Measurements from ENCODE around the gene BRIX1.

The BRIX1 gene

GRCh38 chr5:34915139-34915855 lies at the start of gene BRIX1, which contains the start of gene RAD1:
Gene BRIX1 (plus strand): TSS chr5:34915711. CDS start chr5:34915739, 28 bp downstream.
Gene RAD1 (minus strand): TSS chr5:34915504. CDS start chr5:34914892, 612 bp downstream.
- DNase-seq = peak; percentile 97

- no peak for DNase-seq
Observed at GRCh38 chr5:34866989-34867471, 48.5 kb upstream of the BRIX1 start.

DNA sequence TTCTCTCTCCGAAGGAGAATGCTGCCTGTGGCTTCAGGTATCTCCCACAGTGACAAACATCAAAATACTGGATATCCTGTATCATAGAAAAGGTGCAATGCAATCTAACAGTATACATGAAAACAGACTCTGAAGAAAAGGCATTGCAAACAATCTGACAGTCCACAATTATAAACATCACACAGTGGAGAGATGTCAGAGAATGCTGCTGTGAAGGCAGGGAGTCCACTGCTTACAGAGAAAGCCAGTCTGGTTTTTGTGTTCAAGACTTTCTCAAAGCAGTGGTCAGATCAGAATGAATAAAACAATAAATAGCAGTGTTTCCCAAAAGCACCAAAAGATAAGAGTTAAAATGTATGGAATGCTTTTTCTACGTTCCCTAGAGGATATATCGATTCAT lies 47.9 kb upstream of the BRIX1 start:
- no peak for DNase-seq

DNA sequence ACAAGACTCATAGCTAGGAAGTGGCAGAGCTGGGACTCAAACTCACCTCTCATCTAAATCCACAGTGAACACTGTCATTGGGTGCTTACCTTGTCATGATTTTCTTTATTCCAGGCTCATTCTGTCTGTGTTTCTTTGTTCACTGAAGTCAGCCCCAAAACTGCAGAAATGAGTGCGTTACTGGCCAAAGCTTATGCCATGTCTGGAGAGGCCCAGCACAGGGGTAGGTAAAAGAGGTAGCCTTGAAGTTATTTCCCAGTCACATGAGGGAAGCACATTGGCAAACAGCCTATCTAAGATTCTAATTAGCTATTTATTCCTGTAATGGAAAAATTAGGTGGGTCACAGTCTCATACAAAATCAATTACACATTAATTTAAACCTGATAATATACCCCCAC lies 46.7 kb upstream of the BRIX1 start:
- no peak for DNase-seq

DNA sequence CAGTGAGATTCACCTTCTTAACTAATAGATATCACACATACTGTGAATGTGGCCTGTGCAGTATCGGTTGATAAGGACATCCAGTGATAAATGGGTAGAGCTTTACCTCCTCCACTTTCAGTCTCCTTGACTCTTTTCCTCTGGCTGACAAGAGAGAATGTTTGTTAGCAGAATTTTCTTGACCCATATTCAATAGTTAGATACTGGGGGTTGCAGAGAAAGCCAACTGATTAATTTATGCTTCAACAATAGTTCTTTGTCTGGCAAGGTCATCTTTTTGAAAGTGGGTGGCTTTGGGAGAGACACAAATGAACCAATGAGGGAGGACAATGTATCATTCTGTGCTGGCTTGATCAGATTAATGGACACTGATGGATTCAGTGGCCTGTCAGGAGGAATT lies 46.3 kb upstream of the BRIX1 start:
- no peak for DNase-seq

- DNase-seq = no peak
Observed at GRCh38 chr5:34870382-34870781, 45.1 kb upstream of the BRIX1 start.

DNA sequence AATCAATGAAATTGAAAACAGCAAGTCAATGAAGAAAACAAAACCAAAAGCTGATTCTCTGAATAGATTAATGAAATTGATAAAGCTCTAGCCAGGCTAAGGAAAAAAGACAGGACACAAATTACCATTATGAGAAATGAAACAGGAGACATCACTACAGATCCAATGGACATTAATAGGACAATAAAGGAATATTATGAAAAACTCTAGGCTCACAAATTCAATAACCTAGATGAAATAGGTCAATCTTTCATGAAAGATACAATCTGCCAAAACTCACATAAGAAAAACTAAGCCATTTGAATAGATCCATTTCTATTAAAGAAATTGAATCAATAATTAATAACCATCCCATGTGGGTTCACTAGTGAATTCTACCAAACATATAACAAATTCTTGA lies 39.2 kb upstream of the BRIX1 start:
- DNase-seq = no peak

DNA sequence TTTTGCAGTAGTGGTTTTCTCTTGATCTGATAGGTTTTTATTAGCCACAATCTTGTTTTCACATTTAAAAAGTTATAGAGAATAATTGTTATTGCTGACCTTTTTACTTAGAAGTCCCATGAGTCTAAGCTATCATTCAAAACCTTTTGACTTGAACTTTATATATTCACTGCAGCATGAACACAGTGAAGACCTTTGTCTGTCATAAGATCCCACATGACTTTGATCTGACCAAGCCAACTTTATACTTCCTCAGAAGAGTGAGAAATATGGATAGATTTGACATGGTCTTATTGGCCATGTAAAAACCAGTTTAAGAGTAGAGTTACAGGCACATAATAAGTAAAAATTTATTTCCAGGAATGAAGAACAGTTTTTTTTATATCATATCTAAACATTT lies 34.3 kb upstream of the BRIX1 start:
- no peak for DNase-seq

DNA sequence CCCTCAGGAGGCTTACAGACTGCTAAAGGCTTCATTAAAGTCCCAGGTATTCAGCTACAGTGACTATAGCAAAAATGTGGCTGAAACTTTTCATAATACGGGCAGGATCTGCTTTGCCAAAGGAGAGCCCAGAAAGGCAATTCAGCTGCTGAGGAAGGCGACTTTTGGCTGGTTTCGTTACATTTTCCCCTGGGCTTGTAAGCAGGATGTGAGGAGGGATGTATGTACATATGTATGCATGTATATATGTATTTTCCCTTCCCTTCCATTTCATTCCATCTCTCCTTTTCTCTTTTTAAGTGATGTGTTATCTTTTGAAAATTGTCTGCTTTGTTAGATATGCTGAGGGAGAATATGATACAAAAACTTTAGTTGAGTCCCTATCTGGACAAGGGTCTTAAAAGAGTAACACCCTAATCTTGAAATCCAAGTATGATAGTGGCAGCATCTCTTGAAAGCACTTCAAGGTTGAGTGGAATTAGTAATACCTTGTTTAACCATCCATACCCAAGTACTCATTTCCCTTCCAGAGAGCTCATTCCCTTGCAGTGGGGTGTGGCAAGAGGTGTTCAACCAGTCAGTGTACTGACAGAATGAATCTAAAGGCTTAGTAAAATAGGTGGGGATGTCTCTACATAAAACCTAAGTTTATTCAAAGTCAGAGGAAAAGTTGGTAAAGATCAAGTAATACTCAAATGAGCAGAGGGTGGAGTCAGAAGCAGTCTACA lies 29.0 kb upstream of the BRIX1 start:
- no peak for DNase-seq

- no peak for DNase-seq
Observed at GRCh38 chr5:34889394-34889793, 26.1 kb upstream of the BRIX1 start.

- no peak for DNase-seq
Observed at GRCh38 chr5:34891981-34892380, 23.5 kb upstream of the BRIX1 start.

DNA sequence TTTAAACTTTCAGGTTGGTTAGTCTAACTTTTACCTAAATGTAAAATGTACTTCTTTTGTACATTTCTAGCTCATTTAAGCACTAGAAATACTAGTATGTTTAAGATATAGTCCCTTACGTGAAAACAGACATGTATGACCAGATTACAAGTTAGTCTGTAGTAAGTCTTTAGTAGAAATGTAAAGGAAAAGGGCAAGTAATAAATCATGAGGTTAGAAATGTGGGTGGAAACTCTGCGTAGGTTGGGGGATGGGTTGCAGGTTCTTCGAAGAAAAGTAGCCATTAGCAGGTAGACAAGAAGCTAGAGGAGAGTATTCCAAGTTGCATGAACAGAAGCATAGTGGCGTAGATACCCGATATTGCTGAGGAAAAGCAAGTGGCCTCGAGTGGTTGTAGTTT lies 23.1 kb upstream of the BRIX1 start:
- DNase-seq = no peak

DNA sequence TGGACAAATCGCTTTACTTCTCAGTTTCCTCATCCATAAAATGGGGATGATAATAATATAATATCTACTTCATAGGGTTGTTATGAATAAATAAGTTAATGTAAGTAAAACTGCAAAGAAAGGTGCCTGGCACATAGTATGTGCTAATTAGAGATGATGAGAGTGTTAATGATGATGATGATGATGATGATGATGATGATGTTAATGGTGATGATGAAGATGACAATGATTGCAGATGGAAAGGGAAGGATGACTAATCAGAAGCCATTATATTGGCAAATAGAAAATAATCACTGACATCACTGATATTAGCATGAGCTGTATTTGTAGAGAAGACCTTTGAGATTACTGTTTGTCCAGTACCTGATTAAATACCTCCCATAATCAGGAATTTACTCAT lies 20.8 kb upstream of the BRIX1 start:
- DNase-seq = no peak

GRCh38 chr5:34895641-34896419 lies 19.7 kb upstream of the BRIX1 start:
- no peak for DNase-seq

DNA sequence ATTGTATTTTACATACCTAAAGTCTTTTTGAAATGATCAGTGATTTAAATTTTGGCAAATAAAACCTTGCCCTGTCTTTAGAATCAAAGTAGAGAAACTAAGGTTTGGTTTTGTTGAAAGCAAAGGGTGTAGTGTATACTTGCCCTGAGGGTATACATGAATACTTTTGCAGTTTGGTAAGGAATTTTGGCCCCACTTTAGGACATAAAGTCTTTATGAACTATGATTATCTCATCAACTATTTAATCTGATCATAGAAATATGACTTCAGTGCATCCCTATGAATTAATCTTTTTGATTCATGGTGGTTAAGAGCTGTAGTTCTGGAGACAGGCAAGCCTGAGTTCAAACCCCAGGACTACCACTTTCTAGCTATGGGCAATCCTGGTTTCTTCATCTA lies 17.9 kb upstream of the BRIX1 start:
- no peak for DNase-seq

- DNase-seq = peak; percentile 72
Observed at GRCh38 chr5:34898258-34898895, 17.1 kb upstream of the BRIX1 start.

DNA sequence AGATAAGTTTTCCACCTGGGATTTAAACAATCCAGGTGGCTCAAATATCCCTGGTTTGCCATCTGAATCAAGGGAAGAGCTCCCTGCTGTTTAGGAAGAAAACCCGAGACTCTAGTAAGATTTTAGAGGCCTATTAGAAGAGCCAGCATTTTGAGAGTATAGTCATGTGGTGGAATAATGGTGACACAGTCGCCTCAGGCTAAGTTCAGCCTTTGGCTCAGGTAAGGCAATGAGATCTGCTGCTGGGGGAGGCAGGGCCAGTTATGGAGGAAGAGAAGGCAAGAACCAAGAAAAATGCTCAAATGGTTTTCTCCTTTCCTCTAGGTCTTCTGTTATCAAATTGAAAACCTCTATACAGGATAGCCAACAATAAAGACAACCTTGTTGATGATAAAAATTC lies 16.4 kb upstream of the BRIX1 start:
- DNase-seq = no peak

DNA sequence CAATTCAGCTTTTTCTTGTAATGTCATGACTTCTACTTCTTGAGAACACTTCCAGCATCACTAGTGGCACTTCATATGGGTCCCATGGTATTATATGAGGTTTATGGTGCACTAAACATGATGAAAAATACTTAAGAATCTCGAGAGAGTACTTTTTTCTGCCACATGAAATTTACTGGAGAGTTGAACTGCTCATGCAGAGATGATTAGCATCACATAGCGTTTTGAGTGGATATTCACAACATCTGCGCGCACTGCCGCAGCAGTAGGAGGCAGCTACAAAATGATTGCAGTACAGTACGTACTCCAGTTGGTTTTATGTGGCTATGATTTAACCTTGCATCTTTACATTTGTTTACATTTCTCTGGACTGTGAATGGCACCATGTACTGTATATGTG lies 14.9 kb upstream of the BRIX1 start:
- no peak for DNase-seq

DNA sequence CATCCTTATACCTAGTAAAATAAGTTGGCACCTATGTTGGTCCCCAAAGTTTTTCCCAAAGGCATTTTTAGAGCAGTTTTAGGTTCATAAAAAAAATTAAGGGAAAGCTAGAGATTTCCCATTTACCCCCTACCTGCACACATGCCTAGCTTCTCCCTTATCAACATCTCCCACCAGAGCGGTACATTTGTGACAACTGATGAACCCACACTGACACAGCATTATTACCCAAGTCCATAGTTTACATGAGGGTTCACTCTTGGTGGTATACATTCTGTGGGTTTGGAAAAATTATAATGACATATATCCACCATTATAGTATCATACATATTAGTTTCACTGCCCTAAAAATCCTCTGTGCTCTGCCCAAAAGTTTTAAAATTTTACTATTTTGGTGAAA lies 12.3 kb upstream of the BRIX1 start:
- no peak for DNase-seq

DNA sequence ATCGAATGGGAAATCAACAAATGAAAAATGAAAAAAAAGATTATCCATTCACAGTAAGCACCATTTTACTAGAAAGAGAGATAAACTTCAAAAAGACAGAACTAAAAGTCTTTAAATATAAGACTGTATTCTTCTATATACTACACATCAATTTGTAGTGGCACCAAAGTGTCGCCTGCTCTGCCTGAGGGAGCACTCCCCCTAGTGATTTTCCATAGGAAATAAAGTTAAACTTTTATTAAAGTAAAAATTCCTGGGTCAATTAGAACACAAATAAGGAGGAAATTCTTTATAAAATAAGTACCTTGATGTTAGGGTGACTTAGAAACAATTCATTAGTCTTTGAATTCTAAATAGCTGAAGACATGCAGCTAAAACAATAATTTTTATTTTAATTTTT lies 9.9 kb upstream of the BRIX1 start:
- DNase-seq = no peak

GRCh38 chr5:34913072-34913471 lies 2.4 kb upstream of the BRIX1 start:
- no peak for DNase-seq

DNA sequence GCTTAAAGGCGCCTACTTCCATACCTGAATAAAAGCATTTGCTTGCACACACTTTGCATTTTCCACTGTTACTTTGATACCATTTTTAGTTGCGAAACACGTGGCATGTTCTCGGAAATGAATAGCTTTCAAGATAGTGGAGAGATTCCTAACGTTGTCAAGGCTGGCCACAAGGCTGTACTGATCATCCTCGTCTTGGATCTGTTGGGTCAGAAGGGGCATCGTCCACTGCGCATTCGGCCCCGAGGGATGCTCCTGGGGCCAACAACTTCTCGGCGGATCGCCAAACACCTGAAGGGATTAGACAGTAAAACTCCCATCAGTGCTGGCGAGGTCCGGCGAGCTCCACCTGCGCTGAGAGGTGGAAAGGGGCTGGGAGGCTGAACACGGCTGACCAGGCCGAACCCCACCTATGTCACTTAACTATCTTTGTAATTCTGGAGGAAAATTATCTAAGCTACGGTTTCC lies 806 bp upstream of the BRIX1 start:
- peak; percentile 74 for DNase-seq

GRCh38 chr5:34915856-34916192 lies 313 bp downstream of the BRIX1 start:
- DNase-seq = no peak
